HG02970 (cell line): ENCODE data around the gene PSEN1.
"Not testable (repeated sequence)": the region's sequence is repeated elsewhere in the genome, so short reads cannot be mapped to it uniquely, and the experiment has no call there.

ENCODE experiments used
- ATAC-seq: cut with Tn5 transposase; IDR thresholded peaks from one replicate; pipeline ENCODE4 v1.9.1; 2021; ENCODE audit warnings: mild to moderate bottlenecking, moderate library complexity, moderate number of reproducible peaks; ENCODE audit not compliant: unreplicated experiment, low FRiP score

The PSEN1 gene

DNA sequence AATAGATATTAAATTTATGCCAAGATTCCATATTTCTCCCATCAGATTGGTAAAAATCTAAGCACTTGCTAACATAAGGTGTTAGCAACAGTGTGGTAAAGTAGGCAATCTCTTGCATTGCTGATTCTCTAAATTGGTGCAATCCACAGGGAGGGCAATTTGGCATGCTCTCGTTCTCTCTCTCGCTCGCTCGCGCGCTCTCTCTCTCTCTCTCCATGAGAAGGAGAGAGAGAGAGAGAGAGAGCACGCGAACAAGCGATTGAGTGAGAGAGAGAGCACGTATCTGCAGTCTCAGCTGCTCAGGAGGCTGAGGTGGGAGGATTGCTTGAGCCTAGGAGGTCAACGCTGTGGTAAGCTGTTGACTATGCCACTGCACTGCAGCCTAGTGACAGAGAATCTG lies 25.9 kb downstream of the PSEN1 start:
- ATAC-seq, result no peak

DNA sequence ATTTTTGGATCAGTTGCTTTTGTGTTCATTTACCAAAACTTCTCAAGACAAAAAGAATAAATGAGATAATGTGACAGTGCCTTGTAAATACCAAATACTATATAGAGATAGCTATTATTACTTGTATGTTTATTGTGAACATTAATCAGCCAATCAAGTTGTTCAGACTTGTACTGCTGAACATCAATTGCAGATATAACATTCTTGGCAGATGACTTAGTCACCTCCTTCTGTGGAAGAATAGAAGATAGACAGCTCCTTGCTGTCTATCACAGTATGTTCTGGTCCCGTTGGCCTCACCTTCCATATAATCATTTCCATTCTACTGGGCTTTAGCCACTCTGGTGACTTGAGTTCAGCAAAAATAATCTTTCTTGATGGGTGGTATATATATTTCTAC lies 30.1 kb downstream of the PSEN1 start:
- no peak for ATAC-seq

DNA sequence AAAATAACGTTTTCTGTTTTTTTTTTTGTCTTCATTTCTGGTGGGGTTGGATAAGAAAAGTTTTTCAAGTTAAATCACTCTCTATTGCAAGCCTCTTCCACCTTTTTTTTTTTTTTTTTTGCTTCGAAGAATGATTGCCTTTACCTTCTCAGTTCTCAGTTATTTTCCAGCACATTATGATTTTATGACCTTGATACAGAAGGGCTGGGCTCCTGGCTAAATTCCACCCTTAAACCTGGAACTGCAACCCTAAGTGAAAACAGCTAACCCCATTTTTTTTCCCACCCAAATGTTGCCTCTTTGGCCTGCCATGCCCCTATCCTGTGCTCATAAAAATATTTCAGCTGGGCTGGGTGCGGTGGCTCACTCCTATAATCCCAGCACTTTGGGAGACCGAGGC lies 31.4 kb downstream of the PSEN1 start:
- ATAC-seq, result no peak

DNA sequence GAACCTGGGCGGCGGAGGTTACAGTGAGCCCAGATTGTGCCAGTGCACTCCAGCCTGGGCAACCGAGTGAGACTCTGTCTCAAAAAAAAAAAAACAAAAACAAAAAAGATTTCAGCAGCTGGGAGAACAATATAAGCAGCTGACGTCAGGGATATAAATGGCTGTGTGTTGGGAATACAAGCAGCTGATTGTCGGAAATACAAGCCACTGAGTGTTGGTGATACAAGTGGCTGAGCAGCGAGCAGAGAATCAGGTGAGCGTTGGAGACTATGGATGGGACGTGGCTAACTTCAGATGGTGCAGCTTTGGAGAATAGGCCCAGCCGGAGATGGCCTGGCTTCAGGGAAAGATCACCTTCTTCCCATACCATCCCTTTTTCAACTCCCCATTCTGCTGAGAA lies 32.0 kb downstream of the PSEN1 start:
- ATAC-seq, result no peak

DNA sequence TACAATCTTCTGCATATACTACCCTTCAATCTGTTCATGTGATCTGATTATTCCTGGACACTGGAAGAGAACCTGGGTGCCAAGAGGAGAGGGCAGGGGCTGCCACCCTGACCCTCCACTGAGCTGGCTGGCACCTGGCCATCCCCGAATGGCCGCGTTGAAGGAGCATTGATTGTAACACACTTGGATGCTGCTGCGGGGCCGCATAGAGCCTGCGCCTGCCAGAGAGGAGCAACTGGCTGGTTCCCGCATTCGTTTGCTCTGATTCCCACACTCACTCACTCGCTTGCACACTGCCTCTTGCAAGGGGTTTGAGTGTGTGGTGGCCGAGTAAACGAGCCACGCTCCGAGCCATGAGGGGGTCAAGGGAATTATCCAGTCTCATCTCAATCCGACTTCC lies 32.4 kb downstream of the PSEN1 start:
- ATAC-seq, result no peak

DNA sequence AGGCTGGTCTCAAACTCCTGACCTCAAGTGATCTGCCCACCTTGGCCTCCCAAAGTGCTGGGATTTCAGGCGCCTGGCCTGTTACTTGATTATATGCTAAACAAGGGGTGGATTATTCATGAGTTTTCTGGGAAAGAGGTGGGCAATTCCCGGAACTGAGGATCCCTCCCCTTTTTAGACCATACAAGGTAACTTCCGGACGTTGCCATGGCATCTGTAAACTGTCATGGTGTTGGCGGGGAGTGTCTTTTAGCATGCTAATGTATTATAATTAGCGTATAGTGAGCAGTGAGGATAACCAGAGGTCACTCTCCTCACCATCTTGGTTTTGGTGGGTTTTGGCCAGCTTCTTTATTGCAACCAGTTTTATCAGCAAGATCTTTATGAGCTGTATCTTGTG lies 33.5 kb downstream of the PSEN1 start:
- not testable (repeated sequence) for ATAC-seq

DNA sequence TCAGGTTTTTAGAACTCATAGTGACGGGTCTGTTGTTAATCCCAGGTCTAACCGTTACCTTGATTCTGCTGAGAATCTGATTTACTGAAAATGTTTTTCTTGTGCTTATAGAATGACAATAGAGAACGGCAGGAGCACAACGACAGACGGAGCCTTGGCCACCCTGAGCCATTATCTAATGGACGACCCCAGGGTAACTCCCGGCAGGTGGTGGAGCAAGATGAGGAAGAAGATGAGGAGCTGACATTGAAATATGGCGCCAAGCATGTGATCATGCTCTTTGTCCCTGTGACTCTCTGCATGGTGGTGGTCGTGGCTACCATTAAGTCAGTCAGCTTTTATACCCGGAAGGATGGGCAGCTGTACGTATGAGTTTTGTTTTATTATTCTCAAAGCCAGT lies 34.4 kb downstream of the PSEN1 start:
- ATAC-seq, result no peak

DNA sequence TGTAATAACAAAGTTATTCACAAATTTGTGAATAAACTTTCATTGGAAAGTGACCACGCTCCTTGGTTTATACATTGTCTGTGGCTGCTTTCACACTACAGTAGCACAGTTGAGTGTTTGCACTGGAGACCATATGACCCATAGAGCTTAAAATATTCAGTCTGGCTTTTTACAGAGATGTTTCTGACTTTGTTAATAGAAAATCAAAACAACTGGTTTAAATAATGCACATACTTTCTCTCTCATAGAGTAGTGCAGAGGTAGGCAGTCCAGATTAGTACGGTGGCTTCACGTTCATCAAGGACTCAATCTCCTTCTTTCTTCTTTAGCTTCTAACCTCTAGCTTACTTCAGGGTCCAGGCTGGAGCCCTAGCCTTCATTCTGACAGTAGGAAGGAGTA lies 36.2 kb downstream of the PSEN1 start:
- no peak for ATAC-seq

DNA sequence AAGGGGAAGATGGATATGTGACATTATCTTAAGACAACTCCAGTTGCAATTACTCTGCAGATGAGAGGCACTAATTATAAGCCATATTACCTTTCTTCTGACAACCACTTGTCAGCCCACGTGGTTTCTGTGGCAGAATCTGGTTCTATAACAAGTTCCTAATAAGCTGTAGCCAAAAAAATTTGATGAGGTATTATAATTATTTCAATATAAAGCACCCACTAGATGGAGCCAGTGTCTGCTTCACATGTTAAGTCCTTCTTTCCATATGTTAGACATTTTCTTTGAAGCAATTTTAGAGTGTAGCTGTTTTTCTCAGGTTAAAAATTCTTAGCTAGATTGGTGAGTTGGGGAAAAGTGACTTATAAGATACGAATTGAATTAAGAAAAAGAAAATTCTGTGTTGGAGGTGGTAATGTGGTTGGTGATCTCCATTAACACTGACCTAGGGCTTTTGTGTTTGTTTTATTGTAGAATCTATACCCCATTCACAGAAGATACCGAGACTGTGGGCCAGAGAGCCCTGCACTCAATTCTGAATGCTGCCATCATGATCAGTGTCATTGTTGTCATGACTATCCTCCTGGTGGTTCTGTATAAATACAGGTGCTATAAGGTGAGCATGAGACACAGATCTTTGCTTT lies 36.9 kb downstream of the PSEN1 start:
- ATAC-seq, result no peak

DNA sequence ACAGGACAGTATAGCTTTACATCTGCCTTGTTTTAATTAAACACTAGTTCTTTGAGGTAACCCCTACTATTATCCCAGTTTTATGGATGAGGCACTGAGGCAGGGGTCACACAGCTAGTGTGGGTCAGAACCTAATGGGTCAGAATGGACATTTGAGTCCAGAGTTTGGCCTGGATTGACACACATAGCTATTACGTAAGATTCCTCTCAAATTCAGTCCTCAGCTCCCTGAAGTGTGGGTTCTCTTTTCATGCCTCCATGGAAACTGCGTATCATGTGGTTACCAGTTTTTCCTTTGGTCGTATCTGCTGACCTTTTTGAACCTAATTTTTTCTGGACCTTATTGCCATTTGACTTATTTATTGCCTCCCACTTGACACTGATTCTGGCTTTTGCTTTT lies 40.4 kb downstream of the PSEN1 start:
- ATAC-seq, result no peak

DNA sequence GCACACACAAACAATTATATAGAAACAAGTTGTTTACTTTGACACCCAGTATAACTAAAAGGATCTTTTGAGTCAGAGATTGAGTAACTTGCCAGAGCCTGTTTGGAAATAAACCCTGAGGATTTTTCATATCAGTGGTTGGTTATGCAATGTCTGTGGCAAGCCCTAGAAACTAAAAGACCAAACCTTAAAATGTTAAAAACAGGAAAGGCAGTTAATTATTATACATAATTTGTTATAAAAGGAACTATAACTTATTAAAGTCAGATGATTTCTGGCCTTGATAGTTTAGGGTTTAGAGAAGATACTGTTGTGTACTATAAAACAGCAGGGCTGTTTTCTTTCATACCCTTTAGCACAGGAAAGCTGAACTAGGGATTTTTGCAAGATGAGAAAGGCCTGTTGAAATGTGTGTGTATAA lies 44.1 kb downstream of the PSEN1 start:
- ATAC-seq, result no peak

DNA sequence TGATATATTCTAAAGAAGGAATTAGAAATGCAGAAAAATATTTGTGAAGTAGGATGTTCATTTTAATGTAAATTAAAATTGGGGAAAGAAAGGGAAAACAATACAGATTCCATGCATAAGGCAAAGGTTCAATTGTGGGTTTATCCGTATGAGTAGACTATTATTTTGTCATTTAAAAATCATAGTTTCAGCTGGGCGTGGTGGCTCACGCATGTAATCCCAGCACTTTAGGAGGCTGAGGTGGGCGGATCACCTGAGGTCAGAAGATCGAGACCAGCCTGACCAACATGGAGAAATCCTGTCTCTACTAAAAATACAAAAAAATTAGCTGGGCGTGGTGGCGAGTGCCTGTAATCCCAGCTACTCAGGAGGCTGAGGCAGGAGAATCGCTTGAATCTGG lies 44.7 kb downstream of the PSEN1 start:
- ATAC-seq, result not testable (repeated sequence)

DNA sequence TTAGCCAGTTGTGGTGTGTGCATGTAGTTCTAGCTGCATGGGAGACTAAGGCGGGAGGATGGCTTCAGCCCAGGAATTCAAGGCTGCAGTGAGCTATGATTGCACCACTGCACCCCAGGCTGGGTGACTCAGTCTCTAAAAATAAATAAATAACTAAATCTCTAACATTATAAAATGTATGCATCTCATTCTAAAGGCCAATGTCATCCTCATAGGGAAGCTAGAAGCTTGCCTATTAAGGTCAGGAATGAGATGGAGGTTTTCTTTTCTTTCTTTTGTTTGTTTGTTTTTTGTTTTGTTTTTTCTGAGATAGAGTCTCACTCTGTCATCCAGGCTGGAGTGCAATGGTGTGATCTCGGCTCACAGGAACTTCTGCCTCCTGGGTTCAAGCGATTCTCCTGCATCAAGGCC lies 52.2 kb downstream of the PSEN1 start:
- no peak for ATAC-seq

DNA sequence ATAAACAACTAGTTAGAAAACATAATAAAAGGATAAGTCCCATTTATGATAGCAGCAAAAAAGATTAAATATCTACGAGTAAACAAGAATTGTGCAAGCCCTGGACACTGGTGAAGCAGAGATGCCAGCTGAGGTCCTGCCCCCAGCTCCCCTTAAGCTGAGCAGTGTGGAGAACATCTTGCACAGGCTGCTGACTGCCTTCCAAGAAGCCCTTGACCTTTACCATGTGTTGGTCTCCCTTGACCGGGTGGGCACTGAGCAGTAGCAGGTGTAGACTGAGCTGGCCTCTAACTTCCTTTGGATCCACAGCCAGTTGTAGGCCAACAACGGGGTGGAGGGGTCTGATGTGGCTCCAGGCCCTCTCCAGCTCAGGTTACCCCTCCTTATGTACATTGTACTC lies 53.3 kb downstream of the PSEN1 start:
- ATAC-seq, result no peak

DNA sequence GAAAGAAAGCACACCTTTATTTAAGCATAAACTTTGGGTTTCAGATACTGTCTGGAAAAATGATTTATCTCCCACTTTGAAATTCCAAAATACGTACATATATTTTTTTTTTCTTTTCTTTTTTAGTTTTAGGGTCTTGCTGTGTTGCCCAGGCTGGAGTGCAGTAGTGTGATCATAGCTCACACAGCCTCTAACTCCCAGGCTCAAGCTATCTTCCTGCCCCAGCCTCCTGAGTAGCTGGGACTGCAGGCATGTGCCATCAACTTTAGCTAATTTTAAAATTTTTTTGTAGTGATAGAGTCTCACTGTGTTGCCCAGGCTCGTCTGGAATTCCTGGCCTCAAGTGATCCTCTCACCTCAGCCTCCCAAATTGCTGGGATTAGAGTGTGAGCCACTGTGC lies 55.1 kb downstream of the PSEN1 start:
- no peak for ATAC-seq

DNA sequence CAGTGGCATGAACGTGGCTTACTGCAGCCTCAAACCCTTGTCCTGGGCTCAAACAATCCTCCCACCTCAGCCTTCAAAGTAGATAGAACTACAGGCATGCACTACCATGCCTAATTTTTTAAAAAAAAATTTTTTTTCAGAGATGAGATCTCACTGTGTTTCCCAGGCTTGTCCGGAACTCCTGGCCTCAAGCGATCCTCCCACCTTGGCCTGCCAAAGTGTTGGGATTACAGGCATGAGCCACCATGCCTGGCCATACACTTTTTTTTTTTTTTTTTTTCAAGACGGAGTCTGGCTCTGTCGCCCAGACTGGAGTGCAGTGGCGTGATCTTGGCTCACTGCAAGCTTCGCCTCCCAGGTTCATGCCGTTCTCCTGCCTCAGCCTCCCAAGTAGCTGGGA lies 58.0 kb downstream of the PSEN1 start:
- ATAC-seq, result not testable (repeated sequence)

DNA sequence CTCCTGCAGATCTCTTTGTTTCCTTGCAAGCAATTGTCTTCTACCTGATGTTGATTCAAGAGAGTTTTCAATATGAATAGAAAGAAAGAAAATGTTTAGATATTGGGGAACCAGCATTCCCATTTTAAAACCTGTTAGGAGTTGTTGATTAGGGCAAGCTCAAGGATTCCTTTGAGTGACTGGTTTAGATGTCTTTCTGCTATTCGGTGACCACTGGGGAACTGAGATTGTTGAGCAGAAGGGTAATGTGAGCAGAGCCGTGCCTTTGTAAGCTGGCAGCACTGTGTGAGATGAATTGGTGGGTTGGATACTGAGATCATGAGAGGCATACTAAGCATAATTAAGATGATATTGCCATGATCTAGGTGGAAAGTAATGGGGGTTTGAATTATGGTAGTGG lies 61.9 kb downstream of the PSEN1 start:
- no peak for ATAC-seq

DNA sequence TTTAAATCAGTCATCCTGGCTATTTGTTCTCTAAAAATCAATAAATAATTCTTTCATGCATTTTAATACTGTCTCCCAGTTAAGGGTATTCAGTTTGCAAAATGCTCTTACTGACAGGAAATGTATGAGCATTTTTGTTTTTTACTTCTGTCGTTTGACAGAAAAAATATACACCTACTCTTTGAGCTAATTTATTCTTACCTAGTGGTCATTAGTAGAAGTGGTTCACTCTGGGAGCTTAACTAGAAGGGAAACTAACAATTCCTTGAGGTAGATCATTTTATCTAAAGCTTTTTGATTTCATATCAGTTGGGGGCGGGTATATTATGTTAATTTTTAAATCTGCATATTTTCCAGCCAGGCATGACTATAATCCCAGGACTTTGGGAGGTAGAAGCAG lies 67.2 kb downstream of the PSEN1 start:
- ATAC-seq, result no peak

DNA sequence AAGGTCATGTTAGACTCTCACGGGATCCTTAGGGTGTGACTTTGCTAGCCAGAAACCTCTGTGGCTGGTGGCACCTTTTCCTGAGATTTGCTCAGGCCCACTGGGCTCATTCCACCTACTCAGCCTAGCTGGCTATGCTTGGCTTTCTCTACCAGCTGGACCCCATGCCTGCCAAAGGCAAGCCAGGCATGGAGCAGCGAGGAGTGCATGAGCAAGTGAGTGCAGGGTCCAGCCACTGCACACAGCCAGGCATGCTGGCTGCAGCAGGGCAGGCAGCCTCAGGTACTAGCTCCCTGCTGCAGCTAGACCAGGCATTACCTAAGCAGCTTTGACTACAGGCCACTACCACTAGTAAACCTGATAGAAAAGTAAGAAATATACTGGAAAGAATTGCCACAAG lies 71.3 kb downstream of the PSEN1 start:
- ATAC-seq, result no peak

DNA sequence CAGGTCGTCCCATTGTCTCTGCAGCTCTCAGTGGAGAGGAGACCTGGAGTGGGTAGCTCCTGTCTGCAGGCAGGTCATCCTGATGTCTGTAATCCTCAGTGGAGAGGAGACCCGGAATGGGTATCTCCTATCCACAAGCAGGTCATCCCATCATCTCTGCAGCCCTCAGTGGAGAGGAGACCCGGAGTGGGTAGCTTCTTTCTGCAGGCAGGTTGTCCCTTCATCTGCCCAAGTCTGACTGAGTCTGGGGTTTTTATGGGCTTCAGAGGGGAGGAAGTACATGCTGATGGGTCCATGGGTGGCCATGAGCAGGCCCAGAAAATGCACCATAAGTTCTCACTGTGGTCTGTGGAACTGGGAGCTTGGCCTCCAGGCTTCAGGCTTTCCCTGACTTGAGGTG lies 72.1 kb downstream of the PSEN1 start:
- ATAC-seq, result no peak

DNA sequence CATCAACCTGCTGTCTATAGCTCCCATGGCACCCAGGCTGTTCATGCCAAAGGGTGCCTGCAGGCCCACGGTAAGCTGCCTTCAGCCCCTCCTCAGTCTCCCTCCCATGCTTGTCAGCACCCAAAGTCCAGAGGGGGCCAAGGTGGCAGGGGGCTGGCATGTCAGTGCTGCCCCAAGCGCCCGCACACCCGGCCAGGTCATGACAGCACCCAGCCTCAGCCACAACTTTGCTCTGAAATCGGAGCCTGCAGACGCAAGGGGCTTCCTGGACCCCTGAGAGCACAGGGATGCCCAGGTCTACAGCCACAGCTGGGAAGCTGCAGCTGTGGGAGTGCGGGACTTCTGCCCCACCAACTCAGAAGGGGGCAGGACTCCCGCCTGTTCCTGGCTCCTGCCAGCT lies 72.5 kb downstream of the PSEN1 start:
- ATAC-seq, result no peak

DNA sequence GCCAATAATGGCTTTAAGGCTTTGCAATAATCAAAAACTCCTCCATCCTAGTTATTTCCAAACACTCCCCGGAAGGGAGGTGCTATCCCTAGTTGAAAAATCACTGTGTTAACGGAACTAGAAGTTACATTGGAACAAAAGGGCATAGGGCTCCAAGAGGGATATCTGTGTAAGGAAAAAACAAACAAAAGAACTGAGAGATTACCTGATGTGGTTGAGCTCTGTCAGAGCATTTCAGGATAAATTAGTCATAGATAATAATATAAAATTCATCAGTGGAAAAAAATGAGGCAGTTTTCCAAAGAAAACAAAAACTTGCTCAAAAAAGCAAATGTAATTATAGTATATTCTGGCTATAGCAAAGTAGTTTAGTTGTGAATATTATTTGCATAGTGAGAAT lies 73.6 kb downstream of the PSEN1 start:
- ATAC-seq, result no peak
